HG03159 (cell line): ENCODE measurements around the gene FMN2.

Source experiments
- ATAC-seq: cut with Tn5 transposase; IDR thresholded peaks from one replicate; pipeline ENCODE4 v1.9.1; 2021; ENCODE audit warnings: mild to moderate bottlenecking, moderate library complexity; ENCODE audit not compliant: unreplicated experiment

Gene FMN2

GRCh38 chr1:240091614-240092300 lies at the start of gene FMN2:
FMN2 (plus strand) TSS chr1:240091883; CDS start chr1:240092110, 227 bp downstream.
- ATAC-seq: no peak

GRCh38 chr1:240044620-240045019 lies 47.1 kb upstream of the FMN2 start:
- ATAC-seq: no peak

- ATAC-seq: no peak
Observed at GRCh38 chr1:240046000-240046399, 45.7 kb upstream of the FMN2 start.

DNA sequence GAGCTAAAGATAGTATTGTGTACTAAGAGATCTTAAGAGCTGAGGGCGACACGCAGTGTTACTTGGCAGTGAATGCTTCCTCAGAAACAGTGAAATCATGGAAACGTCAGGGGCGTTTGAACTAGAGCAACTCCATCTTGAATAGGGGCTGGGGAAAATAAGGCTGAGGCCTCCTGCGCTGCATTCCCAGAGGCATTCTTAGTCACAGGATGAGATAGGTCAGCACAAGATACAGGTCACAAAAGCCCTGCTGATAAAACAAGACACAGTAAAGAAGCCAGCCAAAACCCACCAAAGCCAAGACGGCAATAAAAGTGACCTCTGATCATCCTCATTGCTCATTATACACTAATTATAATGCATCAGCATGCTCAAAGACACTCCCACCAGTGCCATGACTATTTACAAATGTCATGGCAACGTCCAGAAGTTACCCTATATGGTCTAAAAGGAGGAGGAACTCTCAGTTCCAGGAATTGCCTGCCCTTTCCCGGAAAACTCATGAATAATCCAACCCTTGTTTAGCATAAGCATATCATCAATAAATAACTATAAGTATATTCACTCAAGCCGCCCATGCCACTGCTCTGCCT lies 37.5 kb upstream of the FMN2 start:
- ATAC-seq: no peak

DNA sequence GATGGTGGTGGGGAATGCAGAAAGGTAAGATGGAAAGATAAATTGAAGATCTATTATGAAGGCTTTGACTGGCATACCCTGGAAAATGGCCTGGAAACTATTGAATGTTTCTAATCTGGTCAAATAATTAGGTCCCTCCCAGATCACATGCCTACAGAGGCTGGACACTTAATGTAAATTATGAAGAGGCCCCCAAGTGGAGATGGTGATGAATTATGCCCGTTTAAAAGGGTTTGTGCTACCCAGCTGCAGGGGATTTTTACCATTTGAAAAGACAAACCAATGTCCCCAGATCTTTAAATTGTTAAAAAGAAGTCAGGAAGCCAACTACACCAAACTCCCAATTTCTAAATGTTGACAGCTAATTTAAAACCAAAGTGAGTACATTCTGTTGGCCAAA lies 35.7 kb upstream of the FMN2 start:
- no peak for ATAC-seq

GRCh38 chr1:240056350-240056749 lies 35.3 kb upstream of the FMN2 start:
- no peak for ATAC-seq

GRCh38 chr1:240058049-240058448 lies 33.6 kb upstream of the FMN2 start:
- ATAC-seq: no peak

DNA sequence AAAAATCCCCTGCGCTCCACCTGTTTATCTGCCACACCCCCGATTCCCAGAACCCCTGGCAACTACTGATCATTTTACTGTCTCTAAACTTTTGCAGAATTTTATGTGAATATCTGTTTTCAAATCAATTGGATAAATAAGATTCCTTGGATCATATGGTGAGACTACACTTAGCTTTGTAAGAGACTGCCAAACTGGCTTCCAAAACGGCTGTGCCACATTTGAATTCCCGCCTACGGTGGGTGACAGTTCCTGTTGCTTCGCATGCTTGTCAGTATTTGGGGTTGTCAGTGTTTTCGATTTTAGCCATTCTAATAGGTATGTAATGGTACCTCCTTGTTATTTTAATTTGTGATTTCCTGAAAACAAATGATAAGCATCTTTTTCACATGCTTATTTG lies 22.7 kb upstream of the FMN2 start:
- no peak for ATAC-seq

GRCh38 chr1:240070188-240070587 lies 21.5 kb upstream of the FMN2 start:
- no peak for ATAC-seq

GRCh38 chr1:240073097-240073496 lies 18.6 kb upstream of the FMN2 start:
- no peak for ATAC-seq

- no peak for ATAC-seq
Observed at GRCh38 chr1:240074422-240074821, 17.3 kb upstream of the FMN2 start.

GRCh38 chr1:240074908-240075307 lies 16.8 kb upstream of the FMN2 start:
- ATAC-seq: no peak

GRCh38 chr1:240084337-240084736 lies 7.3 kb upstream of the FMN2 start:
- ATAC-seq: no peak

- ATAC-seq: no peak
Observed at GRCh38 chr1:240084749-240085148, 6.9 kb upstream of the FMN2 start.

GRCh38 chr1:240086726-240087125 lies 5.0 kb upstream of the FMN2 start:
- ATAC-seq: no peak

DNA sequence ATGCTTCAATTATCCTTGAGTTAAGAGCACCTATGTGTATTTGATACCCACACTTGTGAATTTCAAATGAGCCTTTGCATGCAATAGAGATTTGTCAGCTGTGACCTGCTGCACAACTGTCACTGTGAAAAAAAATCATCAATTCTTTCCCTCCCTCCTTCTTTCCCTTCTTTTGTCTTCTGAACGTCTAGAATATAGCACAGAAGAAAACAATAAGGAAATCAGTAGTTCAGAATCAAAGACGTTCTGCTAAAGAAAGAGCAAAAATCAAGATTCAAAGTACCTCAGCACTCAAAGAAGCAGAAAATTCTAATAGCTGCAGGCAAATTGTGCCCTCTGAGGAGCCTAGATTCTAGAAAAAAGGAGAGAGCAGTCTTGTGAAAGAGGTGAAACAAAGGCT lies 1.7 kb upstream of the FMN2 start:
- ATAC-seq: no peak

- ATAC-seq: no peak
Observed at GRCh38 chr1:240090957-240091600, 604 bp upstream of the FMN2 start.

GRCh38 chr1:240092301-240093119 lies 827 bp downstream of the FMN2 start:
- no peak for ATAC-seq

DNA sequence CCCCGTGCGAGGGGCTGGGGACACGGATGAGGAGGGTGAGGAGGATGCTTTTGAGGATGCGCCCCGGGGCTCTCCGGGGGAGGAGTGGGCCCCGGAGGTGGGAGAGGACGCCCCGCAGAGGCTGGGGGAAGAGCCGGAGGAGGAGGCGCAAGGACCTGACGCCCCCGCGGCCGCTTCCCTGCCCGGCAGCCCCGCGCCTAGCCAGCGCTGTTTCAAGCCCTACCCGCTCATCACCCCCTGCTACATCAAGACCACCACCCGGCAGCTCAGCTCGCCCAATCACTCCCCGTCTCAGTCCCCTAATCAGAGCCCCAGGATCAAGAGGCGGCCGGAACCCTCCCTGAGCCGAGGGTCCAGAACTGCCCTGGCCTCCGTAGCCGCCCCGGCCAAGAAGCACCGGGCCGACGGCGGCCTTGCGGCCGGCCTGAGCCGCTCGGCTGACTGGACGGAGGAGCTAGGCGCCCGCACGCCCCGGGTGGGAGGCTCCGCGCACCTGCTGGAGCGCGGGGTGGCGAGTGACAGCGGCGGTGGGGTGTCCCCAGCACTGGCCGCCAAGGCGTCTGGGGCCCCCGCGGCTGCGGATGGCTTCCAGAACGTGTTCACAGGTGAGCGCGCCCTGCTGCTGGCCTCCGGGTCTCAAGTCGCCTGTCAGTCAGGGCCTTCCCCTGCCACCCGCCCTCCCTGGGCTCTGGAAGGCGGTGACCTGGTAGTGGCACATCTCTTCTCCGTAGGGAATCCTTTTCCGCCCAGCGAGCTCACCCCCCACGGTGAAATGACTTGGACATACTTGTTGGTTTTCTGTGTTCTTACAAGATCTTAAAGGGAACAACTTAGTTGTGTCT lies 1.7 kb downstream of the FMN2 start:
- no peak for ATAC-seq

DNA sequence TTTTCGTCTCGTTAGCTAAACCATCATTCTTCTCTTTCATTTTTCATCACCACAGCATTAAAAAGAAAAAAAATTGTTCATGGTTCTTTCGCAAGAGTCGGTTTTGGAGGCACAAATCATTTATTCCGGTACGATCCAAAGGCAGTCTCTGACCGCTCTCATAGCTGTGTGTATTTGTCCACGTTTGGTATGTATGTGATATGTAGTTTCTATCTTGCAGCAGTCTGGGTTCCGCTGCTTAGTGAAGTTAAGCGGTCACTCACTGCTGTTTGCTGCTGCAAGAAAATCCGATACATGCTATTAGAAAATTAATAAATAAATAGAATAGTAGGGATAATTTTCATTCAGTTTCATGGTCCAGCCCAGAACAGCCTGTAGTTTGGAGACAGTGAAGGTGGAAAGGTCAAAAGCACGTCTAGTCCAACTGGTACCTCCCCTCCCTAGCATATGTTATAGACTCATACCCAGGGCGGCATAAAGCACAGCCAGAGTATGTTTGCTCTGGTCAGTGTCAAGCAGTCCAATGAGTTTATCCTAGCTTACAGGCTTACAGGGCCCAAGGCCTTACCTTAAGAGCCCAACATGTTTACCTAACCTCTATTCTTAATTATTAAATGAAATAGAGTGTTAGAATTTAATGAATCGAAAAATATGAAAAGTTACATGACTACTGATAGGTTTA lies 2.5 kb downstream of the FMN2 start:
- ATAC-seq: no peak
